ENCODE measurements around the gene TMEM147.

The TMEM147 gene, protein sequence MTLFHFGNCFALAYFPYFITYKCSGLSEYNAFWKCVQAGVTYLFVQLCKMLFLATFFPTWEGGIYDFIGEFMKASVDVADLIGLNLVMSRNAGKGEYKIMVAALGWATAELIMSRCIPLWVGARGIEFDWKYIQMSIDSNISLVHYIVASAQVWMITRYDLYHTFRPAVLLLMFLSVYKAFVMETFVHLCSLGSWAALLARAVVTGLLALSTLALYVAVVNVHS

DNA sequence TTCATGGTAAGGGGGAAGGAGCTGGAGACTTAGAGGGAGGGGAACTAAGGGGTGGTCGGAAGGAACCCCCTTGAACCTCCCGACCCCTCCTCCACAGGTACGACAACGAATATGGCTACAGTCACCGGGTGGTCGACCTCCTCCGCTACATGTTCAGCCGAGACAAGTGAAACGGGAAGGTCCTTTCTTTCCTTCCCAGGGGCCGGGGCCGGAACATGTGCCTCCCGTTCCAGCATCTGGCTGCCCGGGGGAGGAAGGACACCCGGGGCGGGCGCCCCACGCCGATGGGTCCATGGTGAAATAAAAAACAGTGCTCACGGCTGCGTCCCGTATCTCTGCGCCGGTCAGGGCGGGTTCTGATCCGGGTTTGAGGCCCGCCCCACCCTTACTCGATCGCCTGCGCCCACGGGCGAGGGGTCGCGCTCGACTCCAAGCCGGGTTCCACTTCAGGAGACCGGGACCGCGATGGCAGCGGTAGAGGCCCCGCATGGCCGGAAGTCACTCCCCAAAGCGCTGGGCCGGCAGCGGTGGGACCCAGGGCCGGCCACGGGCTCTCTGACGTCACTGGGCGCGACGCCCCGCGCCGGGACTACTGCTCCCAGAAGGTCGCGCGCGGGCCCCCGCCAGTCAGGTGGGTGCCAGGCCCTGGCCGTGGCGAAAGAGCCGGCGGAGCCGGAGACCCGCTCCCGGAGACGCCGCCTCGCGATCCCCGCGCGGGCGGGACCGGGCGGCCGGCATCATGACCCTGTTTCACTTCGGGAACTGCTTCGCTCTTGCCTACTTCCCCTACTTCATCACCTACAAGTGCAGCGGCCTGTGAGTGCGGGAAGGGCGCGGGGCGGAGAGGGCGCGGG, at the start of gene TMEM147:
Gene TMEM147 (plus strand): TSS at position 626 of the 854 bp plus-strand sequence. CDS start 114 bp downstream, at position 740.
- DNase-seq (ENCODE audit: low spot score): peak; percentile 94

DNA sequence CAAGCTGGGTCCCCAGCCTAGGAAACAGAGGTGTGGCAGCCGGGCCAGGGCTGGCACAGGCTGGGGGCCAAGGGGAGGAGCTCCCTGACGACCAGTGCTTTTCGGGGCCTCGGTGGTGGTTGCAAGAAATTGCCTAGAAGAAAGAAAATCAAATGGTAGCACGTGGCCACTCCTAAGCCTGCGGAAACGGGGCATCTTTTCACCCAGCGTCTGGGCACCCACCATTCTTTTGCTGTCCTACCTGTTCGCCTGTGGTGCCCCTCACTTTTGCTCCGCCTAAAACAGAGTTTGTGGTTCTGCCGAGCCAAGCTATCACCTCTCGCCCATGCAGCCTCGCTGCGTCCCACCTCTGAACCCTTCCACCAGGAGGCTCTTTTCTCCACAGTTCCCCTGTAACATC, 48.0 kb upstream of the TMEM147 start:
- DNase-seq (ENCODE audit: low spot score): no peak

DNA sequence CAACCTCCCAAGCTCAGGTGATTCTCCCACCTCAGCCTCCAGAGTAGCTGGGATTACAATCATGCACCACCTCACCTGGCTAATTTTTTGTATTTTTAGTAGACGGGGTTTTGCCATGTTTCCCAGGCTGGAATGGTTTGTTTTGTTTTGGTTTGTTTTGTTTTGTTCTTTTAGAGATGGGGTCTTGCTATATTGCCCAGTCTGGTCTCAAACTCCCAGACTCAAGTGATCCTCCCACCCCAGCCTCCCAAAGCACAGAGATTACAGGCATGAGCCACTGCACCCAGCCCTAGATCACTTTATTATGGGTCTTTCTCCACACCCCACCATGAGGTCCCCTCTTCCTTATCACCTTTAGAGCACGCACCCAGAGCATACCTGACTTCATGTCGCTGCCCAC, 47.2 kb upstream of the TMEM147 start:
- DNase-seq (ENCODE audit: low spot score): no peak

DNA sequence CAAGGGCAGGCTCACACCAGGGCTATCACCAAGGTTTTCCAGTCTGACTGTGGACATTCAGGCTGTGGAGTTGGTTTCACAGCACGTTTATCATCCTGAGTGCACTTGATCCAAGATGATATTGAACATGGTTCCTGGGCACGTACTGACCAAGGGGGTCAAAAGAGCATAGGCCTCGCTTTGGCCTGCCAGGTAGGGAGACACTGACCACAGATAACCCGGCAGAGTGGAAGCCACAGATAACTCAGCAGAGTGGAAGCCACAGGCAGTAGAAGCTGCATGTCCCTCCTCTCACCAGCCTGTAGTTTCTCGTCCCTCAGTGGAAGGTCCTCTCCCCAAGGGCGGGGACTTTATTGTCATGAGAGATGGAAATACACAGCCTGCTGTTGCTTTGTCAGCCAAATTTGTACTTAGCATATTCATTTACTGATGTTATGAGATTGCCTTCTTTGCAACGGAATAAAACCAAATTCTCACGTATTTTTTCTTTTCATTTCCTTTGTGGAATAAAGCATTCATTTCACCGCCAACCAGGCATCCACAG, 46.4 kb upstream of the TMEM147 start:
- DNase-seq (ENCODE audit: low spot score): no peak

DNA sequence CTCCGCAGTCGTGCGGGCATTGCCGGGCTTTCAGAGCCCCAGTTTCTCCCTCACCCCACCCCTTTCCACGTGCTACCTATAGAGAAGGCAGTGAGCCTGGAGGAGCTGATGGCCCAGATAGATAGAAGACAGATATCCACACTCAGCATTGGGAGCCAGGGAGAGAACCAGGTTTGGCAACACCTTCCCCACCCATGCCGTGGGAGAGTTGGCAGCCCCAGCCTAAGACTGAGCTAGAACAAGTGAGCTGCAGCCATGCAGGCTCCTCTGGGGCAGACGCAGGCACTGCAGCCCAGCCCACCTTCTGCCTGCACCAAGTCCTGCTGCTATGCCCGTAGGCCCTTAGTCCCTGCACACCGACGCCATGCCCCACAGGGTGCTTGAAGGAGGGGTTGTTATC, 44.8 kb upstream of the TMEM147 start:
- DNase-seq (ENCODE audit: low spot score): no peak

DNA sequence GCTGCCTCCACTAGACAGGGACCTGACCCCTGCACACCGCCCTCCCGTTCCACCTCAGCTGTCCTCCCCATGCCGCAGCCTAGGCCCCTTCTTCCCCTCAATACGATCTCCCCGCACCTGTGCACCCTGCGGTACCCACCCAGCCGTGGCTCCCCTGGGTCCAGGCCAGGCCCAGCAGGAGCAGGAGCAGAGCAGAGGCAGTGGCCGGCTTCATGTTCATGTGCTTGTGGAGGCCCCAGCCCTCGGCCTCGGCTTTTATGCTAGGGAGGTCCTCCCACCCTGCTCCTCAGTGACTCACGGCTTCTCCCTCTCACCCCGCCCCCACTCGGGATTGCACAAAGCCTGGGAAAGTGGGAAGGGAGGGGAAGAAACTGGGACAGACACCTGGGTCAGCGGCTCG, 43.7 kb upstream of the TMEM147 start:
- DNase-seq (ENCODE audit: low spot score): no peak

DNA sequence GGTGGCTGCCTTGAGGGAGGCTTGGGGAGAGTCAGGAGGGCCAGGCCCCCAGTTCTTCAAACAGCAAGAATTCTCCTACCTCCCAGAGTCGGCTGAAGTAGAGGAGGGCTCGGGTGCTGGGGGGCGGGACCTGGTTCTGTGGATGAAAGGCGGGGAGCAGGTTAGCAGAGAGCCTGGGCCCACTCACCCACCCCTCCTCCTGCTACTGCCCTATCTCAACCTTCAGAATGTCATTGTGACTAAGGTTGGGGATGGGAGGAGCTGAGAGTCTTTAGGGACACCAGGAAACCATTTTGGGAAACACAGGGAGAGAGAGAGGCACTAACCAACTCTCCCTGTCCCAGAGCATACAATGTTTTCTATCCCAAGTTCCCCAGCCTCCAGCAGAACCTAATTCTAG, 42.7 kb upstream of the TMEM147 start:
- no peak for DNase-seq (ENCODE audit: low spot score)

DNA sequence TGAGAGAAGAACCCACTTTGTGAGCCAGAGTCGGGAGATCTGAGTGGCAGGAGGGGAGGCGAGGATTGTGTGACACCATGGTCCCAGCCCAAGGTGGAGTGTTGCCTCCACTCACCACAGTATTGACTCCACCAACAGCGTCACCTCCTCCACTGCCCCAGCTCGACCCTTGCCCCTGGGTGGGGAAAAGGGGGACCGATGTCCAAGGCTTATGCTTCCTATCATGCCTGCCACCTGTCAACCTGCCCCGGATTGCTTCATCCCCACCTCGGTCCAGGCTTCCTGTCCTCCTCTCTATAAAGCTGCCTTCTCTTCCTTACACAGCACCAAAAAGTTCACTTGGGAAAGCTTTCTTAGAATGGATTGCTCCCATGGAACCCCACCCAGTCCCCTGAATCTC, 39.4 kb upstream of the TMEM147 start:
- no peak for DNase-seq (ENCODE audit: low spot score)

DNA sequence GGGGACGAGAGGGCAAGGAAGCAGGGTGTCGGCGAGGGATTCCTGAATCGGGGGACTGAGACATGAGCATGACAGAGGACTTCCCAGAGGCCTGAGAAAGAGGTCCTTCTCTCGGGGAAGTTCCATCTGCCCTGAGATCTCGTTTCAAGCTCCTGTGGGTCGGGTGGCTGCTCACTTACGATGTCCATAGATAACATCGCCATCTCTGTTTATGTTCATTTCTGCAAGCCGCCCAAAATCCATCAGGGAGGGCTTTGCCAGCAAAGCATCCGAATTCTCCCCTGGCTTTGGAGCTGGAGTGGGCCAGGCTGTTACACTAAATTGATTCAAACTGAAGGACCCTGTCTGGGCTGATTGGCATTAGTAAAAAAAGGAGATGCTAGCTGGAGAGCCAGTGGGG, 37.9 kb upstream of the TMEM147 start:
- no peak for DNase-seq (ENCODE audit: low spot score)

DNA sequence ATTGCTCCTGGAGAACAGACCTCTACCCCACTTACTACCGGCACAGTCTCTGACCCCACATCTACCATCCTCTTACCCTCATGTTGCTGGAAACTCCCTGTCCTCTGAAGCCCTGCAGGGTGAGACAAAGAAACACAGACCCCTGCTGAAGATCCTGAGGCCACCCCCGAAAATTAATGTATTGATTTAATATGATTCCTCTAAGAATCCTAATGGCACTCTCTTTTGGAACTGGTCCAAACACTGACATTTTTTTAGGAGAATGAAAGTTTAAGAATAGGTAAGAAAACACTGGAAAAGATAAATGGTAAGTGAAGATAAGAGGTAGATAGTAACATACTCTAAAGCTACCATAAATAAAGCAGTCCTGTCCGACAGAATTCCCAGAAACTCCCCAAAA, 37.3 kb upstream of the TMEM147 start:
- DNase-seq (ENCODE audit: low spot score): no peak

DNA sequence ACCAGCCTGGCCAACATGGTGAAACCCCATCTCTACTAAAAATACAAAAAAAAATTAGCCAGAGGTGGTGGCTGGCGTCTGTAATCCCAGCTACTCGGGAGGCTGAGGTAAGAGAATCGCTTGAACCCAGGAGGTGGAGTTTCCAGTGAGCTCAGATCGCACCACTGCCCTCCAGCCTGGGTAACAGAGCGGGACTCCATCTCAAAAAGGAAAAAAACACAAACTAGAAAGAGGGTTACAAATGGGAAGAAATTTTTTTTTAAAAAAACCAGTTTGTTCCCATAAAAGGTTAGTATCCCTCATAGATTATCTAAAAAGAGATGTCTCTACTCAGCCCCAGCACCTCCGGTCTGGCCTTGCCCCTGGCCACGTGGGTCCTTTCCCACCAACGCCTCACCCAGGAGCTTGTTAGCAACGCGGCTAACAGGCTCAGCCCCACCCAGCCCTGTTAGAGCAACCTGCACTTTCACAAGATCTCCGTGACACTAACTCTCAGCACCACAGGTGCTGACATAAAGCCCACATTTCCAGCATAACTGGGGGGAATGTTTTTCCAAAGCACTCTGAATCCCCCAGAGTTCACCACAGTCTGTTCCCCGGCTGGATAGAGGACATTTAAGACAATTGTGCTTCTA, 36.3 kb upstream of the TMEM147 start:
- DNase-seq (ENCODE audit: low spot score): no peak

DNA sequence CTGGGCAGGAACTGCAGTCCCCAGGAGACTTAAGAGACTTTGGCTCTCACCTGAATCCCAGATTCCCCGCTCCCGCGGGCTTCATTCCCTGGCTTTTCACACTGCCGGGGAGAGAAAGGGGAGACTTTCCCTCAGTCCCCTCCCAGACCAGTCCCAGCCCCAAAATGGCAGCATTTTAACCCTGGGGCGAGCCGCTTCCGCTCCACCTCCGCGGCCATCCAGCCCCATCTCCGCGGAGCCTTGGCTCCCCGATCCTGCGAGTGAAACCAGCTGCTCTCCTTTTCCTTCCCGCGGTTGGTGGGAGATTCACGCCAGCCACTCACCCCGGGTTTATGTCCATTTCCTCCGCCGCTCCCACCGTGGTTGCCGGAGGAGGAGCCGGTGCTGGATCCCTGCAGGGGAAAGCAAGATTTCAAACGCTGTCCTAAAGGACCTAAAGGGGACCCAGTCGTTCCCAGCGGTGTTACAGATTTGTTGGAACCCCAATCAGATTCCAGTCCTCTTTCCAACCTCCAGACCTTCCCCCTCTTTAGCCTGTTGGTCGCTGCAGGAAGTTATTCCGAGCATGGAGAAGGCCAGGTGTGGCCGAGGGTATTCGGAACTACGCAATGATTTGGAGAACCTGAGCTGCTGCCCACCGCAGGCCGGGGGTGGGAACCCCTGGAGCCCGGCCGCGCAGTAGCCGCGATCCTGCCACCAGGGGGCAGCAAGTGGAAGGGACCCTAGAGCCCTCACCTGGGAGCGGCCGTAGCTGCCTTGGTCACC, 35.4 kb upstream of the TMEM147 start:
- peak; percentile 77 for DNase-seq (ENCODE audit: low spot score)

DNA sequence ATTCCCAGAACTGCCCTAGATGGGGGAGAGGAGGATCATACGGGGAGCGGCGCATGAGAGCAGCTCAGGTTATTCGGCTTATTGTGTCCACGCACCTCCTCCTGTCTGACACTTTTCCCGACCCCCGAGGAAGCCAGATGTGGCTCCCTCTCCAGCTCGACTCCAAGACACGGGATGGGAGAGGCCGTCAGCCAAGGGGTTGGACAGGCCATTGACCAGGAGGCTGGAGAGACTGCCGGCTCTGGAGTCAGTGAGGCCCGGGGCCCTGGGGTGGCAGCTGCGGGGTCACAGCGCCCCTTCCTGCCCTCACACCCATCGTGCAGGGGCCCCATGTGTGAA, 34.8 kb upstream of the TMEM147 start:
- no peak for DNase-seq (ENCODE audit: low spot score)

DNA sequence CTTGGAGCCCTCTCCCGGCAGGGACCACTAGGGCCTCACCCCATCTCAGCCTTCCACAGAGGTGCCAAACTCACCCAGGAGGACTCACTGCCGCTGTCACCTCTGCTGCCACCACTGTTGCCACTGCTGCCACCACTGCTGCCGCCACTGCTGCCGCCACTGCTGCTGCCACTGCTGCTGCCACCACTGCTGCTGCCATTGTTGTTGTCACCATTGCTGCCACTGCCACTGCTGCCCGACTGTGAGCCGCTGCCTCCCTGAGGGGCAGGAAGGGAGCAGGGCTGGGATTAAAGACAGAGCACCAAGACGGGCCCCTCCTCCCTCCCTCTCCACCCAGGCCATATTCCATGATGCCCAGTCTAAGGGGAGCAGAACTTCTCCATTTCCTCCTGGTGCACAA, 34.1 kb upstream of the TMEM147 start:
- DNase-seq (ENCODE audit: low spot score): no peak

DNA sequence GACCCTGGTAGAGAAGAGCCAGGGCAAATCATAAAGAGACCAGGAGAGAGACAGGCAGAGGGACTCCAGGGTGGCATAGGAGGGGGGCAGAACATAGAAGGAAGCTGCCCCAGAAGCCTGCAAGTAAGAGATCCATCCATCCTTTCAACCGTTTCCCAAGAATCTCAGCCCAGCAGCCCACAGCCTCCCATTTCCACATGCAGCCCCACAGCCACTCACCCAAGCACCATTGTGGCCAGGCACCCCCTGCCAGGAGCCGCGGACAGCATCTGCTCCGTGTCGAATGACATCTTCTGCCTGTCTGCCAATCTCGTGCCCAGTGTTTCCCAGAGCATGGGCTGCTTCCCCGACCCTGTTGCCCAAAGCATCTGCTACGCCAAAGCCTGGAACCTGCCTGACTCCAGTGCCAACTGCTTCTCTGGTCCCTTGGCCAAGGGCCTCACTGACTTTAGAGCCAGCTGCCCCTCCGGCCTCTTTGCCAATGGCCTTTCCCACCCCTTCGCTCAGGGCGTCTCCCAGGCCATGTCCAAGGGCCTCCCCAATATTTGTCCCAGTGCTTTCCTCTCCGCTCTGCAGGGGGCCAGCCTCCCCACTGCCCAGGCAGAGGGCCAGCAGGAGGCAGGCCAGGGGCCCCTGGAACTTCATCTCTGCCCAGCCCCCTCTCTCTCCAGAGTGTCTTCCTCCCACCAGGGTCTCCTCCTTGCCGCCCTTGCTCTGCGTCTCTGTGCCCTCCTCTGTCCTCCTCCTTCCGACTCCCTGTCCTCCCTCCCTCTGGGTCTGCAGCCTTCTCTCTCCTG, 32.4 kb upstream of the TMEM147 start:
- no peak for DNase-seq (ENCODE audit: low spot score)

DNA sequence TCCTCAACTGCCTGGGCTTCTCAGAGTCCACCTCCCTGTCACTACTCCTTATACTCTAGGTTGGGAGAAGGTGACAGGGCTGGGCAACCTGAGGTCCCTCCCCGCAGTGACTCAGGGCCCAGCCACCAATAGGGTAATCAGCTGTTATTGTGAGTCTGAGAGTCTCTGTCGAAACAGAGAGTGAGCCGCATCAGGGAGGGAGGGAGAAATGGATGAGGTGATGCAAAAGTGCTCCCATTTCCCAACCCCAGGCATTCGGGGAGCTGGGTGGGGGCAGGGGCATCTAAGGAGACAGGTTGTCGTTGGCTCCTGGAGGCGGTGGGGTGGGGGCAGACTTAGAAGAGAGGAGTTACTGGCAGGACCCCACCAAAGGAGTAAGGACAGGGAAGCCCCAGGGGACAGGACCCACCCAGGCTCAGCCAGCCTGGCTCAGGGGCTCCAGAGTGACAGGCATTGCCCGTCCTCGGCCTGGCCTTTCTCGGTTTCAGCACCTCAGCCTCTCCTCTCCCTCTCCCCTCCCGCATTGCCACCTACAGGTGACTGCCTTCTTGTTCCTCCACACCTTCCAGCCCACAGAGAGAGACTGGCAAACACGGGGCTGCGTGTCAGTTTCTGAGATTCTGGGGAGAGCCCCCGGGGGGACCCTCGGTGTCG, 31.7 kb upstream of the TMEM147 start, which contains the start of gene DMKN:
Gene DMKN (minus strand): TSS at position 22 of the 654 bp plus-strand sequence. CDS start 174 bp downstream, outside the sequence.
- no peak for DNase-seq (ENCODE audit: low spot score)

DNA sequence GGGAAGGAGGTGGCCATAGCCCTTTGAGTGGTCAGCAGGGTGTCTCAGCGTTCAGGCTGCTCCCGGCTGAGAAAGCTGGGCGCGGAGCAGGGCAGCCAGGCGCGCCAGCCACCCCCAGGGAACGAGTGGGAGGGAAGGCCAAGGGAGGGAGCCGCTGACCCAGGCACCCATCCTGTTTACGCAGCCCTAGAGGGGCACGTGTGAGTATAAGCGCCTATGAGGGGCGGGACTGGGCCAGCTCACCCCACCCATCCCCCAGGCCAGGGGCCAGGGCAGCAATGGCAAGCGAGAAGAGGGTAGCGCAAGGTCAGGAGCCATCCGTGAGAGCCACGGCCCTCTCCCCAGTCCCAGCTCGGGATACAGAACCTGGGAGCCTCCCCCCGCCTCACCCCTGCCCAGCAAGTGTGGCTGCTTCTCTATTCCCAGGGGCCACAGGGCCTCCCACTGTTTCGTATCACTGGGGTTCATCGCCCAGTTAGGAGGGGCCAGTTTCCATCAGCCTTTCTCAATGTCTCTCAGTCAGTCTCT, 31.1 kb upstream of the TMEM147 start:
- no peak for DNase-seq (ENCODE audit: low spot score)

DNA sequence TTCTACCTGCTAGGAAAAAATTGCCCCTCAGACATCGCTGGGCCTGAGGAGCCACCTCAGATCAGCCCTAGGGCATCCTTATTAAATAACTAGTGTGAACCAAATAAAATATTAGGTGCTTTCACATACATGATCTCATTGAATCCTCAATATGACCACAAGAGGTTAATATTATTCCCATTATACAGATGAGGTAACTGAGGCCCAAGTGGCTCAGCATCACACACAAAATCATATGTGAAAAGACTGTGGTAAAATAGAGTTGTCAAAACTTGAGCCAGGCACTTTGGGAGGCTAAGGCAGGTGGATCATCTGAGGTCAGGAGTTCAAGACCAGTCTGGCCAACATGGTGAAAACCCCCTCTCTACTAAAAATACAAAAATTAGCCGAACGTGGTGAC, 29.1 kb upstream of the TMEM147 start:
- DNase-seq (ENCODE audit: low spot score): no peak

DNA sequence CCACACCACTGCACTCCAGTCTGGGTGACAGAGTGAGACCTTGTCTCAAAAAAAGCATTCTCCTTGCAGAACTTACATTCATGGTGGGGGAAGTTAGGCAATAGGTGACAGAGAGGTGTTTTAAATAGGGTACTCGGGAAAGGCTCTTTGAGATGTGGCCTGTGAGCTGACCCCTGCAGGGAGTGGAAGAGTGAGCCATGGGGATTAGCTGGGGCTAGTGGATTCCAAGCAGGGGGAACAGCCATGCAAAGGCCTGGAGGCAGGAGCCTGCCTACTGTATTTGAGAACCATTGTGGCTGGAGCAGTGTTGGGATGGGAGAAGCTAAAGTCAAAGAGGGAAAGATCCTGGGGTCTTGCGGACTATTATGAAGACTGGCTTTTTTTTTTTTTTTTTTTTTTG, 28.1 kb upstream of the TMEM147 start:
- DNase-seq (ENCODE audit: low spot score): no peak

DNA sequence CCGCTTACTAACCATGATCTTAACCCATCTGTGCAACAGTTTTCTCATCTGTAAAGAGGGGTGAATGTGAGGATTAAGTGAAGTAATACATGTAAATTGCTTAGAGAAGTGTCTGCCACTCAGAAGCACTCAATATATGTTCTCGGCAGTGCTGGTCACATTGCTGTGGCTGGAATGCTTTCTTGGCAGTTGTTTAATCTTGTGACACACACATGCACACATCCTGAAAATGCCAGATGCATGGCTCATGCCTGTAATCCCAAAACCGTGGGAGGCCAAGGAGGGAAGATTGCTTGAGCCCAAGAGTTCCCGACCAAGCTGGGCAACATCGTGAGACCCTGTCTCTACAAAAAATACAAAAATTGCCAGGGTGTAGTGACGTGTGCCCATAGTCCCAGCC, 27.1 kb upstream of the TMEM147 start:
- DNase-seq (ENCODE audit: low spot score): no peak

Data from left forelimb (tissue), 1 donor.